Suprapubic skin (tissue), 4 donors: ENCODE results near the gene DDN.

Source experiments
- CTCF ChIP-seq, 2 donors: fragments of 200-600 bp in 1 of 2; fragments of 450-650 bp in 1 of 2; sonication (generic) in 1 of 2; IDR thresholded peaks; one replicate each; pipeline ENCODE4 v1.5.1; 2016 to 2019; ENCODE audit warnings: antibody characterized with exemption in 2 of 2, mild to moderate bottlenecking in 1 of 2, moderate library complexity in 1 of 2
- EP300 ChIP-seq: sonication (generic); formaldehyde crosslinking; IDR thresholded peaks from one replicate; pipeline ENCODE4 v1.6.1; 2017; ENCODE audit warnings: antibody characterized with exemption
- POLR2A ChIP-seq, 2 donors: fragments of 450-650 bp; IDR thresholded peaks; one replicate each; pipeline ENCODE4 v1.6.1; 2017; ENCODE audit warnings: antibody characterized with exemption in 2 of 2, mild to moderate bottlenecking in 2 of 2, moderate library complexity in 2 of 2
- POLR2AphosphoS5 ChIP-seq, 3 donors: sonication (generic); formaldehyde crosslinking; IDR thresholded peaks; one replicate each; pipeline ENCODE4 v1.6.1; 2017; ENCODE audit warnings: antibody characterized with exemption in 3 of 3

- no peak for TF ChIP-seq POLR2AphosphoS5 (IDR thresholded peaks at IDR 0.05)
- no peak for TF ChIP-seq CTCF (IDR thresholded peaks at IDR 0.05)
- TF ChIP-seq POLR2A (IDR thresholded peaks at IDR 0.05): no peak
- TF ChIP-seq EP300: no peak
Measured at GRCh38 chr12:48991247-48992050, 7.7 kb downstream of the DDN start.
